Cardiac septum (tissue), 1 donor: ENCODE measurements around the gene ZNF678. TPM values are rescaled to one million over a fixed set of nuclear protein-coding genes. Genes with fewer than 3 reads are reported as not detected.
"Not testable (repeated sequence)": the region's sequence is repeated elsewhere in the genome, so short reads cannot be mapped to it uniquely, and the experiment has no call there.

Experiments used
- DNase-seq: peaks from one replicate; pipeline ENCODE4 v3.0.0-alpha.2; 2020; ENCODE audit warnings: low spot score
- intact Hi-C: fragments of 100-400 bp; cut with DNase I; formaldehyde crosslinking; loops from one replicate; pipeline ENCODE4 v1.14.0; 2022
- total RNA-seq: library from RNA; stranded (reverse); fragmentation: NEBNext Ultra II Directional; extraction: Animal tissue kit (Norgen Biotek cat#: 25700); gene quantifications from one replicate; pipeline ENCODE4 v1.2.1, GENCODE V29; 2021
- donor health status: DM: no; HTN: no; CAD: no.

Gene ZNF678
- total RNA-seq, 1 donor from 2014 or later = 4.5 TPM

GRCh38 chr1:227548119-227548397 lies 15.3 kb upstream of the ZNF678 start:
- no peak for DNase-seq
- intact Hi-C loops = no loop called here

GRCh38 chr1:227548448-227548847 lies 14.9 kb upstream of the ZNF678 start:
- DNase-seq = no peak
- intact Hi-C loops = no loop called here

GRCh38 chr1:227549892-227550291 lies 13.5 kb upstream of the ZNF678 start:
- DNase-seq = no peak
- intact Hi-C loops = no loop called here

- DNase-seq, intact Hi-C loops: not testable (repeated sequence)
Observed at GRCh38 chr1:227551881-227552280, 11.5 kb upstream of the ZNF678 start.

GRCh38 chr1:227556288-227556687 lies 7.1 kb upstream of the ZNF678 start:
- DNase-seq = no peak
- intact Hi-C loops = no loop called here

- intact Hi-C loops = no loop called here
- no peak for DNase-seq
Observed at GRCh38 chr1:227557962-227558725, 5.2 kb upstream of the ZNF678 start.

- DNase-seq = no peak
Observed at GRCh38 chr1:227558732-227559262, 4.6 kb upstream of the ZNF678 start.

GRCh38 chr1:227559499-227559898 lies 3.9 kb upstream of the ZNF678 start:
- intact Hi-C loops = no loop called here
- no peak for DNase-seq

More at GRCh38 chr1:227558732-227559262, 4.6 kb upstream of the ZNF678 start:
- intact Hi-C loops = no loop called here

GRCh38 chr1:227559926-227560325 lies 3.4 kb upstream of the ZNF678 start:
- DNase-seq = no peak
- intact Hi-C loops = loop anchor here (5.0 kb wide), 1 partner anchor 172 kb away; no protein-coding TSS in a partner anchor

- intact Hi-C loops = loop anchor here (5.0 kb wide), 1 partner anchor 172 kb away; no protein-coding TSS in a partner anchor
- no peak for DNase-seq
Observed at GRCh38 chr1:227560393-227561173, 2.8 kb upstream of the ZNF678 start.

GRCh38 chr1:227561241-227561907 lies 2.0 kb upstream of the ZNF678 start:
- no peak for DNase-seq
- intact Hi-C loops = loop anchor here (5.0 kb wide), 1 partner anchor 171 kb away; no protein-coding TSS in a partner anchor

- intact Hi-C loops = loop anchor here (5.0 kb wide), 1 partner anchor 170 kb away; no protein-coding TSS in a partner anchor
- DNase-seq = no peak
Observed at GRCh38 chr1:227562037-227562436, 1.3 kb upstream of the ZNF678 start.

- intact Hi-C loops = loop anchor here (1.0 to 5.0 kb wide), 2 partner anchors 21 to 169 kb away; no protein-coding TSS in a partner anchor
- no peak for DNase-seq
Observed at GRCh38 chr1:227562933-227563323, 428 bp upstream of the ZNF678 start.

- intact Hi-C loops = no loop called here
- DNase-seq = no peak
Observed at GRCh38 chr1:227567256-227567655, 3.9 kb downstream of the ZNF678 start.

- no peak for DNase-seq
- intact Hi-C loops = no loop called here
Observed at GRCh38 chr1:227568593-227568992, 5.2 kb downstream of the ZNF678 start.

- DNase-seq = no peak
- intact Hi-C loops = no loop called here
Observed at GRCh38 chr1:227572752-227573151, 9.4 kb downstream of the ZNF678 start.

GRCh38 chr1:227574926-227575325 lies 11.6 kb downstream of the ZNF678 start:
- DNase-seq = no peak
- intact Hi-C loops = no loop called here

- no peak for DNase-seq
- intact Hi-C loops = no loop called here
Observed at GRCh38 chr1:227576189-227576588, 12.8 kb downstream of the ZNF678 start.

GRCh38 chr1:227577500-227577899 lies 14.1 kb downstream of the ZNF678 start:
- intact Hi-C loops = no loop called here
- DNase-seq = no peak

- no peak for DNase-seq
- intact Hi-C loops = no loop called here
Observed at GRCh38 chr1:227583354-227583753, 20.0 kb downstream of the ZNF678 start.
